PC-9 (cell line): ENCODE results near the gene GSN. TPM values are rescaled to one million over a fixed set of nuclear protein-coding genes. Genes with fewer than 3 reads are reported as not detected.

Experiments
- BruUV-seq: library from RNA; stranded (reverse); fragments of 400-500 nt; replicated peaks from 2 replicates; lab custom pipeline; 2021; lab: Mats Ljungman, UMichigan
- CTCF ChIA-PET: fragments of 300-600 bp; sonication (Branson Sonifier 250); formaldehyde crosslinking; loops from one replicate; lab custom pipeline; 2022; ENCODE audit warnings: antibody characterized with exemption; lab: Charles Lee
- POLR2A ChIA-PET: fragments of 300-600 bp; sonication (Branson Sonifier 250); formaldehyde crosslinking; loops from one replicate; lab custom pipeline; 2022; ENCODE audit warnings: antibody characterized with exemption; ENCODE audit not compliant: unreplicated experiment; lab: Charles Lee
- DNase-seq, 2 experiments: peaks; one replicate each; pipeline versions ENCODE4 v3.0.0 to v3.0.0-alpha.2; 2015 to 2022; ENCODE audit warnings: mixed read lengths in 1 of 2
- H2AFZ ChIP-seq: fragments of 200-600 bp; sonication (generic); 2 replicates; pipeline ENCODE4 v1.8.1; 2017; ENCODE audit warnings: antibody characterized with exemption
- H3F3A ChIP-seq: fragments of 200-600 bp; sonication (generic); 2 replicates; pipeline ENCODE4 v1.8.1; 2017; ENCODE audit warnings: antibody characterized with exemption, mild to moderate bottlenecking, low read depth; ENCODE audit not compliant: insufficient read depth
- H3K27ac ChIP-seq: fragments of 200-600 bp; sonication (generic); 2 replicates; pipeline ENCODE4 v1.6.1; 2016; ENCODE audit warnings: mixed run types
- H3K27me3 ChIP-seq: fragments of 200-600 bp; sonication (generic); 2 replicates; pipeline ENCODE4 v1.6.1; 2016; ENCODE audit warnings: low read depth, mixed run types; ENCODE audit not compliant: insufficient read depth
- H3K36me3 ChIP-seq: fragments of 200-600 bp; sonication (generic); 2 replicates; pipeline ENCODE4 v1.6.1; 2016; ENCODE audit warnings: low read depth, mixed run types
- H3K4me1 ChIP-seq: fragments of 200-600 bp; sonication (generic); replicated peaks from 2 replicates; pipeline ENCODE4 v1.6.1; 2016; ENCODE audit warnings: mixed run types; ENCODE audit not compliant: insufficient read depth
- H3K4me2 ChIP-seq: fragments of 200-600 bp; sonication (generic); 2 replicates; pipeline ENCODE4 v1.6.1; 2017; ENCODE audit warnings: mixed run types
- H3K4me3 ChIP-seq: fragments of 200-600 bp; sonication (generic); 2 replicates; pipeline ENCODE4 v1.6.1; 2016; ENCODE audit warnings: mixed run types
- H3K79me2 ChIP-seq: fragments of 200-600 bp; sonication (generic); 2 replicates; pipeline ENCODE4 v1.6.1; 2017; ENCODE audit warnings: low read depth, mixed run types
- H3K9me2 ChIP-seq: fragments of 200-600 bp; sonication (generic); 2 replicates; pipeline ENCODE4 v1.8.1; 2017; ENCODE audit warnings: mild to moderate bottlenecking; ENCODE audit not compliant: insufficient read depth
- H3K9me3 ChIP-seq: fragments of 200-600 bp; sonication (generic); 2 replicates; pipeline ENCODE4 v1.8.1; 2016; ENCODE audit warnings: low read depth; ENCODE audit not compliant: insufficient read depth
- H4K20me1 ChIP-seq: fragments of 200-600 bp; sonication (generic); 2 replicates; pipeline ENCODE4 v1.8.1; 2017; ENCODE audit not compliant: insufficient read depth
- CTCF ChIP-seq: fragments of 200-600 bp; sonication (generic); conservative IDR thresholded peaks from 2 replicates; pipeline ENCODE4 v1.6.1; 2017; ENCODE audit warnings: mixed run types, antibody characterized with exemption, mild to moderate bottlenecking, moderate library complexity
- EZH2 ChIP-seq: fragments of 200-600 bp; sonication (generic); IDR thresholded peaks from 2 replicates; pipeline ENCODE4 v1.8.0; 2017; ENCODE audit warnings: antibody characterized with exemption, low read depth
- intact Hi-C: fragments of 100-400 bp; cut with micrococcal nuclease; formaldehyde crosslinking; loops from one replicate; pipeline ENCODE4 v1.10.0; 2022; ENCODE audit not compliant: unreplicated experiment
- total RNA-seq: library from RNA; stranded (reverse); gene quantifications from 2 replicates; pipeline ENCODE4 v1.2.3, GENCODE V29; 2021

GSN gene
- total RNA-seq, 1 experiment from 2014 or later: 135 TPM

DNA sequence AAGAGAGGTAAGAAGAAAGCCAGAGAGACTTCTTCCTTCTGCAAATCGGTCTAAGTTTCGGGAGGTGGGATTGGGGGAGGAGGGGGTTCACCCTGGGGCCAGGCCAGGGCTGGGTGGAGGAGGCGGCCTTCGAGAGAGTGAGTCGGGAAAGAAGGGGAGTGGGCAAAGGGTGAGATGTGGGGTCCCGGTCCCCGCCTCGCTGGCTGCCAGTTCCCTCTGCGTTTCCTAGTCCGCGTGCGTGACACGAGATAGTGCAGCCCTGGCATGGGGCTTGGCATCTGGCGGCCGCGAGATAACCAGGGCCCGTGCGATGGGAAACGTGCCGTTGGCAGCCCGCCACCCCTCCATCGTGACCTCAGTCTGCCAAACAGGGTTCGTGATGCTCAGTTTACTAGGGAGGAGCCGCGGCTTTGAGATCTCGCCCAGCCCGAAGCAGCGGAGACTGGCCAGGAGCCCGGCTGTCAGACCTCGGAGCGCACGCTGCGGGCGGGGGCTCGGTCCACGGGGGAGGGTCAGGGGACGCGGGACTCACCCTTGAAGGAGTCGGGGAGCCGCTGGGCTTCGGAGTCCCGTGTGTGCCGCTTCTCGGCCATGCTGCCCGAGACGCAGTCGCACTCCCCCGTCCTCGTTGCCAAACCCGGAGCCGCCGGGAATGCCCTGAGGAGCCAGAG lies 101.8 kb downstream of the GSN start, which contains the start of gene STOM:
TSS of gene STOM (minus strand) at position 656 of the 671 bp plus-strand sequence. CDS start at position 593, 63 bp downstream.
- TSS peak; percentile 55 for BruUV-seq
- no peaks in the 10 kb centered on the region for H4K20me1 ChIP-seq
- CTCF ChIA-PET: no interaction called here
- POLR2A ChIA-PET: no interaction called here
- peaks cover 30% of the 10 kb centered on the region for H3K4me1 ChIP-seq
- H3F3A ChIP-seq: peaks cover 37% of the 10 kb centered on the region
- peak within 1 kb of the TSS; percentile 93 for H2AFZ ChIP-seq
- no peak for TF ChIP-seq CTCF
- no peaks in the 10 kb centered on the region for H3K36me3 ChIP-seq
- H3K4me2 ChIP-seq: peak within 1 kb of the TSS; percentile 98
- no peaks in the 10 kb centered on the region for H3K27me3 ChIP-seq
- no peak within 1 kb of the TSS for H3K27ac ChIP-seq
- no peaks in the 10 kb centered on the region for H3K79me2 ChIP-seq
- H3K9me3 ChIP-seq: no peaks in the 10 kb centered on the region
- no peaks in the 10 kb centered on the region for H3K9me2 ChIP-seq
- H3K4me3 ChIP-seq: peak within 1 kb of the TSS; percentile 72
- intact Hi-C loops: loop anchor here (5.0 kb wide), 2 partner anchors 32 to 87 kb away; no protein-coding TSS in a partner anchor
- no peak for DNase-seq

DNA sequence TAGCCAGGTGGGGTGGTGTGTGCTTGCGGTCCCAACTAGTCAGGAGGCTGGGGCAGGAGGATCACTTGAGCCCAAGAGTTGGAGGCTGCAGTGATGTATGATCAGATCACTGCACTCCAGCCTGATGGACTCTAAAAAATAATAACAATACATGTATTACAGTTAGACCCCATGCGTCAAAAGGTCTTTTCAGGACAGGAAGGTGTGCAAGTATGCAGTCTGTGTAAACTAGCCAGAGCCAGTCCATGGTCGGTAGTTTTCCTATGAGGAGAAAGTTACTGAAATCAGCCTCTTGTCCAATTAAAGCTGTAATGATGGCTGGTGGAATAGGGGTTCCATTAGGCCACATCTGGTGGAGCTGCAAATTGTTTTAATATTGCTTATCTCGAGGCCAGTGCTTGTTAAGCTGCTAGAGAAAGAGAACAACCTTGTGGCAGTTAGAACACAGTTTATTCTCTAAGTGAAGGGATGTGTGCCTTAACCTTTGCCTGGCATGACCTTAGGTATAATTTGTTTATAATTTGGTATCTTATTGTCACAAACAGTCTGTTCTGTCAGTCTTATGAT lies 103.6 kb downstream of the GSN start:
- no peak for DNase-seq
- Histone ChIP-seq H3F3A (peaks cover 37% of the 10 kb centered on the region), H3K36me3 (no peaks in the 10 kb centered on the region), H3K4me1 (peaks cover 30% of the 10 kb centered on the region), H3K9me2 (no peaks in the 10 kb centered on the region), H2AFZ (no peak overlapping the region), H3K4me2 (no peak overlapping the region), H3K79me2 (no peaks in the 10 kb centered on the region), H3K9me3 (no peaks in the 10 kb centered on the region), H3K27ac (no peak overlapping the region), H3K4me3 (no peak overlapping the region), H3K27me3 (no peaks in the 10 kb centered on the region), H4K20me1 (no peaks in the 10 kb centered on the region)
- intact Hi-C loops: loop anchor here (5.0 kb wide), 2 partner anchors 34 to 89 kb away; no protein-coding TSS in a partner anchor
- CTCF ChIA-PET: no interaction called here
- TF ChIP-seq CTCF (no peak), EZH2 (no peak)
- POLR2A ChIA-PET: interaction anchor here (0.6 kb wide), 1 partner anchor 20 kb away, joined by 4 read pairs; no protein-coding TSS in a partner anchor
- BruUV-seq: no TSS peak

DNA sequence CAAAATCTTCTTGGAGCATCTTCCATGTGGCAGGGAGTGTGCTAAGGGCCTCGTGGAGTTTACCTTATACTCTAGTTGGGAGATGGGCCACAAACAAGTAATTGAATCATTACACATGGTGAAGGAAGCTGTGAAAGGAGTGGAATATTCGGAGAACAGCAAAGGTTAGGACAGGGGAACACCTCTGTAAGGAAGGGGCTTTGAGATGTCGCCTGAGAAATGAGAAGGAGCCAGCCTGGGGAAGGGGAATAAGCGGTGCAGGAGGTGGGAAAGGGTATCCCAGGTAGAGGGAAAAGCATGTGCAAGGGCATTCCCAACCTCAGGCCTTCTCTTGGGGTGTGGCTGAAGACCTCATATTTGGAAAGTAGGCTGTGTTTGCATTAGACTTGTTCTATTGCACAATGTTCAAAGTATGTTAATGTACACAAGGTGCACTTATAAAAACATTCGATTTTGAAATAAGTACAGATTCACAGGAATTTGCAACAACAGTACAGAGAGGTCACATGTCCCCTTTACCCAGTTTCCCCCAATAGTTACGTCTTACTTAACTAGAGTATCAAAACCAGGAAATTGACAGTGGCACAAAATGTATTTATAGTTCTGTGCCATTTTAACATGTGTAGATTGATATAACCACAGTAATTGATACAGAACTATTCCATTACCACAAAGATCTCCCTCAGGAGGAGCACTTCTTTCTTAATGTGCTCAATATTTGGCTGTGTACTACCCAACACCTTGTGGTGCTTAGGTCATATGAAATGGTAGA lies 104.5 kb downstream of the GSN start:
- ChIA-PET POLR2A (interaction anchor here (0.6 kb wide), 1 partner anchor 21 kb away, joined by 4 read pairs; no protein-coding TSS in a partner anchor), CTCF (interaction anchor here (0.6 kb wide), 1 partner anchor 9 kb away, joined by 3 read pairs; no protein-coding TSS in a partner anchor)
- TF ChIP-seq CTCF (no peak), EZH2 (no peak)
- peak overlapping the region; percentile 67 for H3K27ac ChIP-seq
- peaks cover 30% of the 10 kb centered on the region for H3K4me1 ChIP-seq
- DNase-seq: peak in 1 of 2 experiments; percentile 94
- peaks cover 37% of the 10 kb centered on the region for H3F3A ChIP-seq
- H4K20me1 ChIP-seq: no peaks in the 10 kb centered on the region
- no peaks in the 10 kb centered on the region for H3K36me3 ChIP-seq
- no peaks in the 10 kb centered on the region for H3K27me3 ChIP-seq
- H3K4me3 ChIP-seq: no peak overlapping the region
- peak overlapping the region; percentile 69 for H3K4me2 ChIP-seq
- intact Hi-C loops: loop anchor here (5.0 kb wide), 2 partner anchors 35 to 90 kb away; no protein-coding TSS in a partner anchor
- H3K9me2 ChIP-seq: no peaks in the 10 kb centered on the region
- H3K9me3 ChIP-seq: no peaks in the 10 kb centered on the region
- no TSS peak for BruUV-seq
- no peaks in the 10 kb centered on the region for H3K79me2 ChIP-seq
- peak overlapping the region; percentile 14; the same call in 1 of the 2 replicates for H2AFZ ChIP-seq
